ENCODE results near the gene GIPC1. TPM values are rescaled to one million over a fixed set of nuclear protein-coding genes. Genes with fewer than 3 reads are reported as not detected.

GIPC1 gene
- total and polyA plus RNA-seq, 9 donors = 45.0 to 52.5 (median 48.3) TPM

Other genes starting within 250 kb of the GIPC1 start
- 27.4 TPM for gene ADGRE5, start 114.7 kb downstream of the GIPC1 start, total RNA-seq
- gene ADGRE5, start 114.7 kb downstream of the GIPC1 start, polyA plus RNA-seq (ENCODE audit: insufficient read depth in 1 of 8, insufficient read length in 8 of 8, low replicate concordance in 1 of 8) = 10 to 100 TPM; 43.5 to 61.9 (median 55.7) TPM
- gene DDX39A, start 76.8 kb downstream of the GIPC1 start, total RNA-seq = 34.8 TPM
- gene DDX39A, start 76.8 kb downstream of the GIPC1 start, polyA plus RNA-seq (ENCODE audit: insufficient read depth in 1 of 8, insufficient read length in 8 of 8, low replicate concordance in 1 of 8) = 10 to 100 TPM; 41.9 to 52.9 (median 45.5) TPM
- 40.2 TPM for gene PKN1, start 62.8 kb downstream of the GIPC1 start, total RNA-seq
- 10 to 100 TPM; 69.9 to 79.2 (median 72.5) TPM for gene PKN1, start 62.8 kb downstream of the GIPC1 start, polyA plus RNA-seq (ENCODE audit: insufficient read depth in 1 of 8, insufficient read length in 8 of 8, low replicate concordance in 1 of 8)
- gene PTGER1, start 20.8 kb downstream of the GIPC1 start, total RNA-seq = 0.09 TPM
- under 1 TPM in 2 of 8 donors, not detected in 6; 0.12 to 0.52 TPM for gene PTGER1, start 20.8 kb downstream of the GIPC1 start, polyA plus RNA-seq (ENCODE audit: insufficient read depth in 1 of 8, insufficient read length in 8 of 8, low replicate concordance in 1 of 8)
- 51.1 TPM for gene DNAJB1, start 22.3 kb upstream of the GIPC1 start, total RNA-seq
- gene DNAJB1, start 22.3 kb upstream of the GIPC1 start, polyA plus RNA-seq (ENCODE audit: insufficient read depth in 1 of 8, insufficient read length in 8 of 8, low replicate concordance in 1 of 8) = 10 to 100 TPM; 63.5 to 87.7 (median 79.2) TPM
- 71.3 TPM for gene TECR, start 33.5 kb upstream of the GIPC1 start, total RNA-seq
- gene TECR, start 33.5 kb upstream of the GIPC1 start, polyA plus RNA-seq (ENCODE audit: insufficient read depth in 1 of 8, insufficient read length in 8 of 8, low replicate concordance in 1 of 8) = 100 to 1,000 TPM in 5 of 8 donors, 10 to 100 TPM in 3; 73.2 to 133 (median 104) TPM
- gene NDUFB7, start 75.9 kb upstream of the GIPC1 start, total RNA-seq = 283 TPM
- 100 to 1,000 TPM; 105 to 158 (median 130) TPM for gene NDUFB7, start 75.9 kb upstream of the GIPC1 start, polyA plus RNA-seq (ENCODE audit: insufficient read depth in 1 of 8, insufficient read length in 8 of 8, low replicate concordance in 1 of 8)
- not detected for gene CLEC17A, start 87.0 kb upstream of the GIPC1 start, total RNA-seq
- under 1 TPM in 5 of 8 donors, not detected in 3; 0.09 to 0.19 (median 0.12) TPM for gene CLEC17A, start 87.0 kb upstream of the GIPC1 start, polyA plus RNA-seq (ENCODE audit: insufficient read depth in 1 of 8, insufficient read length in 8 of 8, low replicate concordance in 1 of 8)
- 0.04 TPM for gene ADGRE3, start 178.7 kb upstream of the GIPC1 start, total RNA-seq
- gene ADGRE3, start 178.7 kb upstream of the GIPC1 start, polyA plus RNA-seq (ENCODE audit: insufficient read depth in 1 of 8, insufficient read length in 8 of 8, low replicate concordance in 1 of 8) = under 1 TPM in 3 of 8 donors, not detected in 5; 0.05 to 0.15 (median 0.11) TPM
- gene ZNF333, start 193.9 kb upstream of the GIPC1 start, total RNA-seq = 18.2 TPM
- gene ZNF333, start 193.9 kb upstream of the GIPC1 start, polyA plus RNA-seq (ENCODE audit: insufficient read depth in 1 of 8, insufficient read length in 8 of 8, low replicate concordance in 1 of 8) = 10 to 100 TPM; 12.2 to 25.5 (median 17.6) TPM